ENCODE measurements around the gene AQP9.

GRCh38 chr15:58200739-58201138, 62.6 kb downstream of the AQP9 start:
- TF ChIP-seq CTCF (IDR thresholded peaks at IDR 0.05; ENCODE audit: low read length) (no peak), EZH2 (optimal IDR thresholded peaks at IDR 0.05; ENCODE audit: low read depth, low read length) (no peak)
